ENCODE measurements around the gene SH3PXD2B.

The SH3PXD2B gene

GRCh38 chr5:172466062-172466461 lies 11.7 kb upstream of the SH3PXD2B start:
- Histone ChIP-seq H3K36me3 (ENCODE audit: insufficient read depth, low read length) (no peaks in the 10 kb centered on the region), H3K9ac (ENCODE audit: low read length) (no peak overlapping the region), H3K9me3 (ENCODE audit: low read length) (no peaks in the 10 kb centered on the region), H4K20me1 (ENCODE audit: insufficient read depth, low read length) (no peaks in the 10 kb centered on the region), H2AFZ (ENCODE audit: low read length) (no peak overlapping the region), H3K4me2 (ENCODE audit: low read length) (no peak overlapping the region), H3F3A (ENCODE audit: insufficient read depth, low read length) (no peaks in the 10 kb centered on the region), H3K27ac (ENCODE audit: low read depth, low read length, poor library complexity, severe bottlenecking) (no peak overlapping the region), H3K27me3 (ENCODE audit: insufficient read depth, low read length) (no peaks in the 10 kb centered on the region), H3K9me2 (ENCODE audit: low read depth, low read length) (no peaks in the 10 kb centered on the region), H3K4me3 (ENCODE audit: low read depth, low read length, poor library complexity, severe bottlenecking) (no peak overlapping the region), H3K4me1 (ENCODE audit: insufficient read depth, low read length, severe bottlenecking) (no peaks in the 10 kb centered on the region), H3K79me2 (ENCODE audit: insufficient read depth, low read length) (no peaks in the 10 kb centered on the region)
- no peak for TF ChIP-seq CTCF (IDR thresholded peaks at IDR 0.05; ENCODE audit: low read length)
- no peak for TF ChIP-seq EZH2 (IDR thresholded peaks at IDR 0.05; ENCODE audit: borderline replicate concordance, low read length)

DNA sequence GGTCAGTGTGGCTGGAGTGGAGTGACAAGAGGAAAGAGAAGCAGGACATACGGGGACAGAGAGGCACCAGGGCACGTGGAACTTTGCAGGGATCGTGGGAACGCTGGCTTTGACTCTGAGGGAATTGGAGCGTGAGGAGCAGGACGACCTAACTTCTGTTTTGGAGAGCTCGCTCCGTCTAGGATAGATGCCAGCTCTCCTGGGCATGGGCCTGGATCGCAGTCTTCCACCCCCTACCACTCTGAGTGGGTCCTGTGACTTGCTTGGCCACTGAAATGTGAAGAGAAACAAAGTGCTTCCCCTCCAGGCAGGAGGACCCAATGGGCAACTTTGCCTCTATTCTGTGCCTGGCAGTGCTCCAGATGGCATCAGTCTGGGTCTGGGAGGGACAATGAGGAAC lies 8.7 kb upstream of the SH3PXD2B start:
- no peak overlapping the region for H2AFZ ChIP-seq (ENCODE audit: low read length)
- H3K9ac ChIP-seq (ENCODE audit: low read length), result no peak overlapping the region
- H3K9me3 ChIP-seq (ENCODE audit: low read length), result no peaks in the 10 kb centered on the region

DNA sequence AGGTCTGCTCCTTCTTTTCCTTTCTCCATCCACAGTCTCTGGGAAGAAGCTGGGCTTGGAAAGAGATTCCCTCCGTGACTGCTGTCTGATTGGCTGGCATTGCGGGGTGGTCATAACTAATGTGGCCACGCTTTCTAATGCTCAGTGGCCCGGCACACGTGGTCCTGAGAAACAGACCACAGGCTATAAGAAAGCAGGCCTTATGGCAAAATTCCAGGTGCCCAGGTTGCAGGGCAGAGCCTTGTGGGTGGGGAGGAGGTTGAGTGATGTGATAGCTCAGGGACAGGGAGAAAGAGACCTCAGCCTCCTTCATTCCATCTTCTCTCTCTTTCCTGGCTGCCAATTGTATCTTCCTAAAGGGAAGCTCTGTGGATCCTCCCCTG lies 5.4 kb upstream of the SH3PXD2B start:
- Histone ChIP-seq H3K4me3 (ENCODE audit: low read depth, low read length, poor library complexity, severe bottlenecking) (no peak overlapping the region), H3F3A (ENCODE audit: insufficient read depth, low read length) (no peaks in the 10 kb centered on the region), H4K20me1 (ENCODE audit: insufficient read depth, low read length) (no peaks in the 10 kb centered on the region), H3K4me2 (ENCODE audit: low read length) (no peak overlapping the region), H3K36me3 (ENCODE audit: insufficient read depth, low read length) (no peaks in the 10 kb centered on the region), H3K9me2 (ENCODE audit: low read depth, low read length) (no peaks in the 10 kb centered on the region), H3K79me2 (ENCODE audit: insufficient read depth, low read length) (no peaks in the 10 kb centered on the region), H3K9me3 (ENCODE audit: low read length) (no peaks in the 10 kb centered on the region), H3K9ac (ENCODE audit: low read length) (no peak overlapping the region), H3K4me1 (ENCODE audit: insufficient read depth, low read length, severe bottlenecking) (peaks cover 2% of the 10 kb centered on the region), H2AFZ (ENCODE audit: low read length) (no peak overlapping the region), H3K27ac (ENCODE audit: low read depth, low read length, poor library complexity, severe bottlenecking) (no peak overlapping the region), H3K27me3 (ENCODE audit: insufficient read depth, low read length) (no peaks in the 10 kb centered on the region)
- TF ChIP-seq EZH2 (IDR thresholded peaks at IDR 0.05; ENCODE audit: borderline replicate concordance, low read length) (no peak), CTCF (IDR thresholded peaks at IDR 0.05; ENCODE audit: low read length) (no peak)

More for the DNA sequence above, 8.7 kb upstream of the SH3PXD2B start:
- Histone ChIP-seq H3F3A (ENCODE audit: insufficient read depth, low read length) (no peaks in the 10 kb centered on the region), H3K79me2 (ENCODE audit: insufficient read depth, low read length) (no peaks in the 10 kb centered on the region), H3K27me3 (ENCODE audit: insufficient read depth, low read length) (no peaks in the 10 kb centered on the region), H4K20me1 (ENCODE audit: insufficient read depth, low read length) (no peaks in the 10 kb centered on the region), H3K27ac (ENCODE audit: low read depth, low read length, poor library complexity, severe bottlenecking) (no peak overlapping the region), H3K4me1 (ENCODE audit: insufficient read depth, low read length, severe bottlenecking) (no peaks in the 10 kb centered on the region), H3K4me2 (ENCODE audit: low read length) (no peak overlapping the region), H3K4me3 (ENCODE audit: low read depth, low read length, poor library complexity, severe bottlenecking) (no peak overlapping the region), H3K9me2 (ENCODE audit: low read depth, low read length) (no peaks in the 10 kb centered on the region), H3K36me3 (ENCODE audit: insufficient read depth, low read length) (no peaks in the 10 kb centered on the region)
- TF ChIP-seq EZH2 (IDR thresholded peaks at IDR 0.05; ENCODE audit: borderline replicate concordance, low read length), result no peak
- TF ChIP-seq CTCF (IDR thresholded peaks at IDR 0.05; ENCODE audit: low read length), result no peak

Data from OCI-LY1 (cell line).